PFSK-1 (cell line): ENCODE data around the gene DPF3.

Experiments
- FOXP2 ChIP-seq: optimal IDR thresholded peaks from 2 replicates; pipeline ENCODE3; 2011; ENCODE audit warnings: borderline replicate concordance, control low read depth, inconsistent platforms; ENCODE audit not compliant: insufficient read depth; ENCODE audit errors: extremely low read length, extremely low read depth
- POLR2AphosphoS5 ChIP-seq: IDR thresholded peaks from 2 replicates; pipeline ENCODE4 v1.6.1; 2012; ENCODE audit warnings: low read depth, mild to moderate bottlenecking, control low read depth, low read length, moderate library complexity
- REST ChIP-seq, 2 experiments: IDR thresholded peaks; 2 replicates each; pipeline versions ENCODE4 v1.6.1 to v1.8.0; 2011 to 2012; ENCODE audit warnings: low read depth in 2 of 2, low read length in 2 of 2, control low read depth in 1 of 2, inconsistent platforms in 1 of 2, mild to moderate bottlenecking in 1 of 2, moderate library complexity in 1 of 2; ENCODE audit not compliant: insufficient read depth in 1 of 2
- SIN3A ChIP-seq: IDR thresholded peaks from 2 replicates; pipeline ENCODE4 v1.6.1; 2012; ENCODE audit warnings: mild to moderate bottlenecking, low read length, moderate library complexity, borderline replicate concordance; ENCODE audit not compliant: insufficient read depth
- TAF1 ChIP-seq: IDR thresholded peaks from 2 replicates; pipeline ENCODE4 v1.6.1; 2012; ENCODE audit warnings: low read length, control low read depth, borderline replicate concordance; ENCODE audit not compliant: insufficient read depth

GRCh38 chr14:72583316-72584272 lies 310.3 kb downstream of the DPF3 start:
- TF ChIP-seq REST (IDR thresholded peaks at IDR 0.05; ENCODE audit: insufficient read depth in 1 of 2, low read depth in 2 of 2, low read length in 2 of 2) = no peak
- no peak for TF ChIP-seq POLR2AphosphoS5
- TF ChIP-seq TAF1 = no peak
- no peak for TF ChIP-seq FOXP2
- no peak for TF ChIP-seq SIN3A
